NB4 (cell line): ENCODE data around the gene NCBP1.

Source experiments
- DNase-seq: peaks from one replicate; pipeline ENCODE4 v3.0.0; 2010; ENCODE audit warnings: low read depth
- H3K4me3 ChIP-seq: one replicate; pipeline ENCODE4 v1.5.1; 2011; ENCODE audit warnings: mild to moderate bottlenecking, low read depth, low read length, moderate library complexity
- MYC ChIP-seq: IDR thresholded peaks from 2 replicates; pipeline ENCODE4 v1.6.1; 2011; ENCODE audit warnings: low read depth, low read length
- POLR2A ChIP-seq: IDR thresholded peaks from 2 replicates; pipeline ENCODE4 v1.6.1; 2011; ENCODE audit warnings: mild to moderate bottlenecking; ENCODE audit not compliant: insufficient read length; ENCODE audit errors: extremely low read depth
- TF ChIP-seq, protein P1 (sequence below): IDR thresholded peaks from one replicate; pipeline ENCODE4 v1.5.1; 2012; ENCODE audit warnings: low read depth, low read length
- TF ChIP-seq, protein P2 (sequence below): IDR thresholded peaks from 2 replicates; pipeline ENCODE4 v1.6.1; 2011; ENCODE audit warnings: low read depth, low read length

NCBP1 gene

DNA sequence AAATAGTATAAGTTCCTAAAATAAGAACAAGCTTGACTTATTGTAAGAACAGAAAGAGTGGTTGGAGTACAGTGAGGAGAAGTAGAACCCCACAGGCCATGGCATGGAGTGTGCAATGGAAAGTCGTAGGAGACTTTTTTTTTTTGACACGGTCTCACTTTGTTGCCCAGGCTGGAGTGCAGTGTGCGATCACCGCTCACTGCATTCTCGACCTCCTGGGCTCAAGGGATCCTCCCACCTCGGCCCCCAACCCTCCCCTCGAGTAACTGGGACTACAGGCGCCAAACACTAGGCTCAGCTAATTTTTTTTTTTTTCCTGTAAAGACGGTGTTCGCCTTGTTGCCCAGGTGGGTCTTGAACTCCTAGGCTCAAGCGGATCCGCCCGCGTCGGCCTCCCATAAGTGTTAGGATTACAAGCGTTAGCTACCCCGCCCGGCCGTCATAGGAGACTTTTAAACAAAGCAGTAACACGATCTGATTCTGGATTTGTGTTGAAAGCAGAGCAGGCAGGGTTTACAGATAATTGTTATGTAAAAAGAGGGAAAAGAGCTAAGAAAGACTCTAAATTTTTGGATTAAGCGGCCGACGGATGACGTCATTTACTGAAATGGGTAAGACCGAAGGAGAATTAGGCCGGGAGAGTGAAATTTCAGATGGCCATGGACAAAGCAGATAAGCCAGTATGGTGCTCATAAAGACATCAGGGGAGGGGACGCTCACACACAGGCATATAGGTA lies 1.2 kb upstream of the NCBP1 start:
- DNase-seq: no peak
- TF ChIP-seq, protein P1, sequence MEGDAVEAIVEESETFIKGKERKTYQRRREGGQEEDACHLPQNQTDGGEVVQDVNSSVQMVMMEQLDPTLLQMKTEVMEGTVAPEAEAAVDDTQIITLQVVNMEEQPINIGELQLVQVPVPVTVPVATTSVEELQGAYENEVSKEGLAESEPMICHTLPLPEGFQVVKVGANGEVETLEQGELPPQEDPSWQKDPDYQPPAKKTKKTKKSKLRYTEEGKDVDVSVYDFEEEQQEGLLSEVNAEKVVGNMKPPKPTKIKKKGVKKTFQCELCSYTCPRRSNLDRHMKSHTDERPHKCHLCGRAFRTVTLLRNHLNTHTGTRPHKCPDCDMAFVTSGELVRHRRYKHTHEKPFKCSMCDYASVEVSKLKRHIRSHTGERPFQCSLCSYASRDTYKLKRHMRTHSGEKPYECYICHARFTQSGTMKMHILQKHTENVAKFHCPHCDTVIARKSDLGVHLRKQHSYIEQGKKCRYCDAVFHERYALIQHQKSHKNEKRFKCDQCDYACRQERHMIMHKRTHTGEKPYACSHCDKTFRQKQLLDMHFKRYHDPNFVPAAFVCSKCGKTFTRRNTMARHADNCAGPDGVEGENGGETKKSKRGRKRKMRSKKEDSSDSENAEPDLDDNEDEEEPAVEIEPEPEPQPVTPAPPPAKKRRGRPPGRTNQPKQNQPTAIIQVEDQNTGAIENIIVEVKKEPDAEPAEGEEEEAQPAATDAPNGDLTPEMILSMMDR: no peak
- no peak for TF ChIP-seq MYC
- TF ChIP-seq, protein P2, sequence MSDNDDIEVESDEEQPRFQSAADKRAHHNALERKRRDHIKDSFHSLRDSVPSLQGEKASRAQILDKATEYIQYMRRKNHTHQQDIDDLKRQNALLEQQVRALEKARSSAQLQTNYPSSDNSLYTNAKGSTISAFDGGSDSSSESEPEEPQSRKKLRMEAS: no peak
- no peak for TF ChIP-seq POLR2A

DNA sequence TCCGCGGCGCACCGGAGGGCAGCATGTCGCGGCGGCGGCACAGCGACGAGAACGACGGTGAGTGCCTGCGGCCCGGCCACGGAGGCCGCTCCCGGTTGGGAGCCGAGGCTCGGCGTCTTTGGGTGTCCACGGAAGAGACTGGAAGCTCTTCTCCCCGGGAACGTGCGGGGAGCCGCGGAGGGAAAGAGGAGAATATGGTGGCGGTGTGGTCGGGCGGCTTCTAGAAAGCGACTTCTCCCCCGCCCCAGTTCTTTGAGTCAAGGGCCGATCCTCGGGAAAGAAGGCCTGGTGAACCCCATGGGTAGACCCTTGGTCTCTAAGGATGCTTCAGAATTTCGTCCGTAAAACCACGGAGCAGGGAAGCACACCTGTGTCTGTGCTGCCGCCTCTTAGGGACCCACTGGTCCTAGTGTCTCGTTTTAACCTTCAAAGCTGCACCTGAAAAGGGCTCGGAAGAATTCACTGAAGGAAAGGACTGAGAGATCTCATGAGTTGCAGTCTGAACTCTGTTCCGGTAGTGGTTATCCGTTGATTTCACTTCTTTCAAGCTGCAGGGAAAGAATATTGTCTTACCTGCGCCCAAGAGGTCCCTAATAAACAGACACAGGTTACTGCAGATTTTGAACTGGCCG lies 354 bp downstream of the NCBP1 start:
- TF ChIP-seq POLR2A (no peak), MYC (no peak)
- TF ChIP-seq, protein P2: no peak; the same call in 1 of the 2 replicates
- TF ChIP-seq, protein P1: no peak
- DNase-seq: no peak
- H3K4me3 ChIP-seq: peak overlapping the region; percentile 78

More for the DNA sequence above, 1.2 kb upstream of the NCBP1 start:
- peak overlapping the region; percentile 78 for H3K4me3 ChIP-seq

DNA sequence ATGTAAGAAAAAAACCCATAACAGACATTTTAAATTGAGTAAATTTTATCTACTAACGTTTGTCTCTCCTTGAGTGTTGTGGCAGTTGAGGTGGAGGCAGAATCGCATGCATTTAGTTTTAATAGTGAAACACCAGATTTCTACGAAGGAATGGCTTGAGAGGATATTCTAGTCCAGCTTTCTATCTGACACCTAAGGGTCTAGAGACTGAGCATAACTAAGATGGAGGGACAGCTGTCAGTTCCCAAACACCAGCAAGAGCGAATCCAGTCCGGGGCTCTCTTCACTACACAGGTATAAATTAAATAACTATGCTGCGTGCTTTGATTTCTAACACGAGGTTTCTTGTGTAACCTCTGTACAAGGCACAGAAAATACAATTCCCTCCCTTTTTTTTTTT lies 1.4 kb downstream of the NCBP1 start:
- peak overlapping the region; percentile 78 for H3K4me3 ChIP-seq
- TF ChIP-seq, protein P1: no peak
- TF ChIP-seq POLR2A (no peak), MYC (no peak)
- TF ChIP-seq, protein P2: no peak

DNA sequence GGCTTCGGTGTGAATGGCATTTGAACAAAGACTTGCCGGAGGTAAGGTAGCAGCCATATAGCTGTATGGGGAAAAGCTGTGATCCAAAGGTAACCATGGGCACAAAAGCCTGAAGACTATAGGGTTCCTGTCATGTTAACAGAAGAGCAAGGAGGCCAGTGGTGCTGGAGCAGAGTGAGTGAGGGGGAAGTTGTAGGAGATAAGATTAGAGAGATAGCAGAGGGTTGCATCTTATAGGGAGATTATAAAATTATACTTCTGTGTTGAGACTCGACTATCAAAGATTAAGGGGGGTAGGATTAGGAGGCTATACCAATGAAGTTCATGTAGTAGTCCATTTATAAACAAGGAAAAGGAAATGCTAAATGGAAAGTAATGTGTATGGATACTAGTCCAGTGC lies 3.3 kb downstream of the NCBP1 start:
- DNase-seq: peak; percentile 28
- TF ChIP-seq, protein P2: no peak
- TF ChIP-seq MYC (no peak), POLR2A (no peak)
- TF ChIP-seq, protein P1: no peak
- peak overlapping the region; percentile 29 for H3K4me3 ChIP-seq

More for the DNA sequence above, 1.4 kb downstream of the NCBP1 start:
- no peak for DNase-seq

DNA sequence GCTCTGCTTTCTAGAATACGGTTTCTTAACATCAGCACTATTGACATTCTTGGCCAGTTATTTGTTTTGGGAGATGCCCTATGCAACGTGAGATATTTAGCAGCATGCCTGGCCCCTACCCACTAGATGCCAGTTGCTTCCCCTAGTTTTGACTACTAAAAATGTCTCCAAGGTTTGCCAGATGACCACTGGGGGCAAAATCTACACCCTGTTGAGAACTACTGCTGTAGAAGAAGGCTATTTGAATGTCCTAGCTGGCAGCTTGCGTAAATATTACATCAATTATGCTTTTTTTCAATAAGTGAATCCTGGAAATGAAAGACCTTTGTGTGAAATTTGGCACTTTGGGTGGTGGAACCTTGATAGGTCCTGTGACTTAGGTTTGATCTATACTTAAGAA lies 5.0 kb downstream of the NCBP1 start:
- peak overlapping the region; percentile 32 for H3K4me3 ChIP-seq
- peak; percentile 42 for DNase-seq
- TF ChIP-seq POLR2A: no peak
- TF ChIP-seq, protein P1: peak; percentile 12
